GM20000 (cell line): Measurements from ENCODE around the gene FRMD6.

Source experiments
- DNase-seq: peaks from one replicate; pipeline ENCODE4 v3.0.0; 2012; ENCODE audit warnings: low spot score
- CTCF ChIP-seq: IDR thresholded peaks from 2 replicates; pipeline ENCODE4 v1.5.1; 2012; ENCODE audit warnings: mild to moderate bottlenecking, control low read depth; ENCODE audit errors: extremely low read depth, missing control alignments

Gene FRMD6

GRCh38 chr14:51666070-51666469, 14.4 kb downstream of the FRMD6 start:
- no peak for DNase-seq
- TF ChIP-seq CTCF: no peak

DNA sequence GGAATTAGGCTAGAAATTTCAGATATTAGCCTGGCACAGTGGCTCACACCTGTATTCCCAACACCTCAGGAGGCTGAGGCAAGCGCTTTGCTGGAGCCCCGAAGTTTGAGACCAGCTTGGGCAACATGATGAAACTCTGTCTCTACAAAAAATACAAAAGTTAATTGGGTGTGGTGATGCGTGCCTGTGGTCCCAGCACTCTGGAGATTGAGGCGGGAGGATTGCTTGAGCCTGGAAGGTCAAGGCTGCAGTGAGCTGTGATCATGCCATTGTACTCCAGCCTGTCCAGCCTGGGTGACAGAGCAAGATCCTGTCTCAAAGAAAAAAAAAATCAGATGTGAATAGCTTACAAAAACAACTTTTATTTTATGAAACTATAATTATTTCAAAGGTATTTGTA, 15.1 kb downstream of the FRMD6 start:
- TF ChIP-seq CTCF: no peak
- no peak for DNase-seq

DNA sequence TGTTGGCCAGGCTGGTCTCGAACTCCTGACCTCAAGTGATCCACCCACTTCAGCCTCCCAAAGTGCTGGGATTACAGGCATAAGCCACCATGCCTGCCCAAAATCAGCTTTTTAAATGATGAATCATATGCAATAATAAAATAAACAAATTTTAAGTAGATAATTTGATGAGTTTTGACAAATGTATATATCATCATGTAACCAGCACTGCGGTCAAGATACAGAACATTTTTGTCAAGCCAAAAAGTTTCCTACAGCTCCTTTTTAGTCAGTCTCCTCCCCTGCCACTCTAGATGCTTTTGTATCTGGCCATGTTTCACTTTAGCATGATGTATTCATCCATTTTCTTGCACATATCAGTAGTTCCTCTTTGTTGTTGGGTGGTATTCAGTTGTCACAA, 17.2 kb downstream of the FRMD6 start:
- no peak for DNase-seq
- TF ChIP-seq CTCF: no peak

DNA sequence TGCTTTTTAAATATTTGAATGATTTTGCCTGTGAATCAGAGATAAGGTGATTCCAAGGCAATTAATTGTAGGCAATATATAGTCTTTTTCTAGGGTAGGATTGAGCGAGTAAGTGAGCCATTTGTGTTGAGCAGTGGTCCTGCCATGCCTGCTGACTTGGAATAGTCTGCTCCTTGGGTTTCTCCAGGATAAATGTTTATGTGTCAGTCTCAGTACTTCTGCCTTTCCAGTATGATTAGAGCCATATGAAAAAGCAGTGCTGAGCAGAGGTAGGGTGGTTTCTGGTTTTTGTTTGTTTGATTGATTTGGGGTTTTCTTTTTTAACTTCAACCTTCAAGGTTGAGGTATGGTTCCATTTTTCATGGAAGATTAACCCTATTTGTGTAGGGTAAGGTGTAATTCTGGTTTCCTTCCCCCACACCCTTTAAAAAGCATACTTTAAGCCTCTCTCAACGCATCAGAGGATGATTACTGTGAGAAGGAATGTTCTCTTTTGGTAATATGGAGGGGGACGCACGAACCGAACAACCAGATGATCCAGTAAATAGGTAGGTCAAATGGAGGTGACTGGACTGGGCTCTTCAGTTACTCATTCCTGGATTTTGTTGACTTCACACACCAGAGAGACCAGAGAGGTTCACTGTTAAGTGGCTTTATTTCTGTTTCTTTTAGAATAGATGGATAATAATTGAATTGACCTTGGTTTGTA, 22.7 kb downstream of the FRMD6 start:
- TF ChIP-seq CTCF: no peak
- DNase-seq: no peak

- DNase-seq: no peak
- TF ChIP-seq CTCF: no peak
These were observed 24.8 kb downstream of the FRMD6 start for GRCh38 chr14:51676549-51676948.

- TF ChIP-seq CTCF: no peak
- no peak for DNase-seq
These were observed 25.6 kb downstream of the FRMD6 start for GRCh38 chr14:51677266-51677665.

GRCh38 chr14:51677738-51678137, 26.0 kb downstream of the FRMD6 start:
- no peak for TF ChIP-seq CTCF
- no peak for DNase-seq
